DMS53 treated with DMSO at 0.1 percent for 48 hours (cell line): Measurements from ENCODE around the gene RYR3.

Experiments used
- DNase-seq: peaks from one replicate; lab custom pipeline; 2025; ENCODE audit not compliant: unreplicated experiment; lab: John Stamatoyannopoulos, UW

Gene RYR3

GRCh38 chr15:33310481-33311311 is at the start of gene RYR3:
TSS of gene RYR3 (plus strand) at chr15:33310967. CDS start at chr15:33311046, 79 bp downstream.
- DNase-seq: no peak

- no peak for DNase-seq
These were observed 48.5 kb upstream of the RYR3 start for GRCh38 chr15:33262306-33262705.

GRCh38 chr15:33277689-33278088 is 33.1 kb upstream of the RYR3 start:
- DNase-seq: no peak

- no peak for DNase-seq
These were observed 31.8 kb upstream of the RYR3 start for GRCh38 chr15:33278816-33279612.

- no peak for DNase-seq
These were observed 31.1 kb upstream of the RYR3 start for GRCh38 chr15:33279613-33280205.

- DNase-seq: no peak
These were observed 28.3 kb upstream of the RYR3 start for GRCh38 chr15:33282226-33283020.

GRCh38 chr15:33283576-33283975 is 27.2 kb upstream of the RYR3 start:
- no peak for DNase-seq

GRCh38 chr15:33284336-33284735 is 26.4 kb upstream of the RYR3 start:
- DNase-seq: no peak

GRCh38 chr15:33292717-33293307 is 18.0 kb upstream of the RYR3 start:
- no peak for DNase-seq

- DNase-seq: no peak
These were observed 16.9 kb upstream of the RYR3 start for GRCh38 chr15:33293713-33294334.

GRCh38 chr15:33296050-33296449 is 14.7 kb upstream of the RYR3 start:
- no peak for DNase-seq

- no peak for DNase-seq
These were observed 13.9 kb upstream of the RYR3 start for GRCh38 chr15:33296856-33297255.

GRCh38 chr15:33298631-33299030 is 12.1 kb upstream of the RYR3 start:
- no peak for DNase-seq

- no peak for DNase-seq
These were observed 5.8 kb upstream of the RYR3 start for GRCh38 chr15:33304924-33305323.

GRCh38 chr15:33309602-33310276 is 1.0 kb upstream of the RYR3 start:
- no peak for DNase-seq

- DNase-seq: no peak
These were observed 675 bp downstream of the RYR3 start for GRCh38 chr15:33311312-33311971.

GRCh38 chr15:33313491-33313890 is 2.7 kb downstream of the RYR3 start:
- no peak for DNase-seq

GRCh38 chr15:33314069-33314468 is 3.3 kb downstream of the RYR3 start:
- no peak for DNase-seq

GRCh38 chr15:33315044-33315443 is 4.3 kb downstream of the RYR3 start:
- DNase-seq: no peak
